A673 (cell line): Measurements from ENCODE around the gene A1CF. TPM values are rescaled to one million over a fixed set of nuclear protein-coding genes. Genes with fewer than 3 reads are reported as not detected.
"Not testable (repeated sequence)": the region's sequence is repeated elsewhere in the genome, so short reads cannot be mapped to it uniquely, and the experiment has no call there.

Experiments used
- BruUV-seq: library from RNA; stranded (reverse); fragments of 400-500 nt; replicated peaks from 2 replicates; lab custom pipeline; 2021; lab: Mats Ljungman, UMichigan
- CTCF ChIA-PET: fragments of 300-600 bp; sonication (Branson Sonifier 250); formaldehyde crosslinking; loops from one replicate; lab custom pipeline; 2022; ENCODE audit warnings: antibody characterized with exemption; lab: Charles Lee
- POLR2A ChIA-PET: fragments of 300-600 bp; sonication (Branson Sonifier 250); formaldehyde crosslinking; loops from one replicate; lab custom pipeline; 2022; ENCODE audit warnings: antibody characterized with exemption; ENCODE audit not compliant: low non-redundant PET; lab: Charles Lee
- DNase-seq: peaks from one replicate; pipeline ENCODE4 v3.0.0-alpha.2; 2015; ENCODE audit warnings: low spot score
- H3K27ac ChIP-seq: fragments of 200-600 bp; sonication (generic); 2 replicates; pipeline ENCODE4 v1.5.1; 2016; ENCODE audit warnings: mixed run types, low read depth, mild to moderate bottlenecking, mixed read lengths, antibody characterized with exemption, low read length; ENCODE audit not compliant: poor library complexity, severe bottlenecking
- H3K27me3 ChIP-seq: fragments of 200-600 bp; sonication (generic); replicated peaks from 2 replicates; pipeline ENCODE4 v1.6.1; 2017; ENCODE audit warnings: mixed run types, low read depth, mild to moderate bottlenecking, mixed read lengths, antibody characterized with exemption, low read length; ENCODE audit not compliant: insufficient read depth, poor library complexity
- H3K36me3 ChIP-seq: fragments of 200-600 bp; sonication (generic); 2 replicates; pipeline ENCODE4 v1.6.1; 2016; ENCODE audit warnings: mixed run types, mild to moderate bottlenecking, mixed read lengths, antibody characterized with exemption, low read length; ENCODE audit not compliant: insufficient read depth, poor library complexity, severe bottlenecking
- H3K4me1 ChIP-seq: fragments of 200-600 bp; sonication (generic); 2 replicates; pipeline ENCODE4 v1.6.1; 2017; ENCODE audit warnings: mixed run types, mild to moderate bottlenecking, mixed read lengths, antibody characterized with exemption, low read length; ENCODE audit not compliant: insufficient read depth, poor library complexity, severe bottlenecking
- H3K4me3 ChIP-seq: fragments of 200-600 bp; sonication (generic); 2 replicates; pipeline ENCODE4 v1.5.1; 2016; ENCODE audit warnings: low read depth, mixed run types, mild to moderate bottlenecking, mixed read lengths, low read length; ENCODE audit not compliant: poor library complexity, severe bottlenecking
- H3K9me3 ChIP-seq: fragments of 200-600 bp; sonication (generic); 2 replicates; pipeline ENCODE4 v1.6.1; 2016; ENCODE audit warnings: mixed run types, low read depth, mild to moderate bottlenecking, mixed read lengths, antibody characterized with exemption, low read length; ENCODE audit not compliant: poor library complexity, severe bottlenecking
- CTCF ChIP-seq: fragments of 300-800, 200-600 bp; sonication (generic); conservative IDR thresholded peaks from 2 replicates; pipeline ENCODE4 v1.5.1; 2017; ENCODE audit warnings: low read depth, mild to moderate bottlenecking, antibody characterized with exemption, low read length, moderate library complexity, mixed read lengths
- EZH2 ChIP-seq: fragments of 200-600 bp; sonication (generic); IDR thresholded peaks from 2 replicates; pipeline ENCODE4 v1.6.1; 2017; ENCODE audit warnings: borderline replicate concordance, low read depth, mild to moderate bottlenecking, mixed read lengths, antibody characterized with exemption, low read length; ENCODE audit not compliant: poor library complexity, severe bottlenecking
- intact Hi-C: fragments of 100-400 bp; cut with micrococcal nuclease; formaldehyde crosslinking; loops from one replicate; pipeline ENCODE4 v1.10.0; 2022; ENCODE audit not compliant: unreplicated experiment
- total RNA-seq: library from RNA; stranded (reverse); gene quantifications from 2 replicates; pipeline ENCODE4 v1.2.3, GENCODE V29; 2021

The A1CF gene
- total RNA-seq, 1 experiment from 2014 or later: not detected

- Histone ChIP-seq H3K27me3 (no peaks in the 10 kb centered on the region), H3K4me1 (no peaks in the 10 kb centered on the region), H3K9me3 (no peaks in the 10 kb centered on the region), H3K36me3 (no peaks in the 10 kb centered on the region), H3K4me3 (no peak overlapping the region), H3K27ac (no peak overlapping the region)
- intact Hi-C loops: no loop called here
- BruUV-seq: no TSS peak
- ChIA-PET CTCF (no interaction called here), POLR2A (no interaction called here)
- DNase-seq: no peak
- no peak for TF ChIP-seq EZH2
- TF ChIP-seq CTCF: no peak
These were observed 22.9 kb upstream of the A1CF start for GRCh38 chr10:50908366-50908765.

- DNase-seq, H3K4me1 ChIP-seq, H3K27me3 ChIP-seq, H3K9me3 ChIP-seq, CTCF ChIA-PET, H3K36me3 ChIP-seq, BruUV-seq, H3K4me3 ChIP-seq, intact Hi-C loops, POLR2A ChIA-PET, H3K27ac ChIP-seq: not testable (repeated sequence)
These were observed 20.4 kb upstream of the A1CF start for GRCh38 chr10:50905797-50906196.

- peak; percentile 42 for DNase-seq
- intact Hi-C loops: no loop called here
- ChIA-PET POLR2A (no interaction called here), CTCF (no interaction called here)
- TF ChIP-seq CTCF (no peak), EZH2 (no peak)
- BruUV-seq: no TSS peak
- no peak overlapping the region for H3K27ac ChIP-seq
- H3K9me3 ChIP-seq: no peaks in the 10 kb centered on the region
- no peak overlapping the region for H3K4me3 ChIP-seq
- no peaks in the 10 kb centered on the region for H3K36me3 ChIP-seq
- peaks cover 5% of the 10 kb centered on the region for H3K4me1 ChIP-seq
- peaks cover 36% of the 10 kb centered on the region for H3K27me3 ChIP-seq
These were observed 11.3 kb upstream of the A1CF start for GRCh38 chr10:50896721-50897120.

- CTCF ChIA-PET: no interaction called here
- no peaks in the 10 kb centered on the region for H3K9me3 ChIP-seq
- intact Hi-C loops: no loop called here
These were observed 8.9 kb upstream of the A1CF start for GRCh38 chr10:50894312-50894711.

More at GRCh38 chr10:50894312-50894711, 8.9 kb upstream of the A1CF start:
- Histone ChIP-seq H3K27ac (no peak overlapping the region), H3K4me3 (no peak overlapping the region), H3K36me3 (no peaks in the 10 kb centered on the region), H3K27me3 (peaks cover 40% of the 10 kb centered on the region), H3K4me1 (peaks cover 5% of the 10 kb centered on the region)
- BruUV-seq: no TSS peak
- POLR2A ChIA-PET: no interaction called here
- TF ChIP-seq CTCF (no peak), EZH2 (no peak)
- DNase-seq: no peak
